ENCODE measurements around the gene PDE2A. TPM values are rescaled to one million over a fixed set of nuclear protein-coding genes. Genes with fewer than 3 reads are reported as not detected.

Gene PDE2A
- total RNA-seq, 1 experiment from 2014 or later: 3.7 TPM

GRCh38 chr11:72614381-72614780 lies 59.8 kb downstream of the PDE2A start (continued):
- TF ChIP-seq TCF7 (CRISPR knock-in tag; IDR thresholded peaks at IDR 0.05; ENCODE audit: low read depth): no peak
- TF ChIP-seq HMGXB4 (CRISPR knock-in tag; IDR thresholded peaks at IDR 0.05): no peak
- TF ChIP-seq AR (CRISPR knock-in tag; IDR thresholded peaks at IDR 0.05): no peak
- no peak for TF ChIP-seq HMGA2 (CRISPR knock-in tag; IDR thresholded peaks at IDR 0.05)
- TF ChIP-seq MLX (CRISPR knock-in tag; IDR thresholded peaks at IDR 0.05): no peak
- no peak for TF ChIP-seq ZNF423 (CRISPR knock-in tag; IDR thresholded peaks at IDR 0.05)

- no peaks in the 10 kb centered on the region for H3K9me3 Mint-ChIP-seq
- no peak overlapping the region for H3K27ac Mint-ChIP-seq
- CTCF ChIA-PET: interaction anchor here (0.8 kb wide), 1 partner anchor 143 kb away, joined by 3 read pairs; no protein-coding TSS in a partner anchor
These were observed 60.2 kb downstream of the PDE2A start for GRCh38 chr11:72613977-72614376.

More at GRCh38 chr11:72613977-72614376, 60.2 kb downstream of the PDE2A start:
- POLR2A ChIA-PET: no interaction called here
- Mint-ChIP-seq H3K27me3 (ENCODE audit: low read depth) (peaks cover 7% of the 10 kb centered on the region), H3K36me3 (no peaks in the 10 kb centered on the region), H3K4me1 (peaks cover 11% of the 10 kb centered on the region), H3K4me3 (no peak overlapping the region)
- DNase-seq (ENCODE audit: low spot score) (no peak), ATAC-seq (no peak)
- TF ChIP-seq ZSCAN18 (CRISPR knock-in tag; IDR thresholded peaks at IDR 0.05): no peak
- TF ChIP-seq HMGXB4 (CRISPR knock-in tag; IDR thresholded peaks at IDR 0.05): no peak
- TF ChIP-seq JAZF1 (CRISPR knock-in tag; IDR thresholded peaks at IDR 0.05): no peak
- no peak for TF ChIP-seq SMAD4 (CRISPR knock-in tag; IDR thresholded peaks at IDR 0.05)
- TF ChIP-seq SP1 (CRISPR knock-in tag; conservative IDR thresholded peaks at IDR 0.05): no peak
- no peak for TF ChIP-seq ZNF416 (CRISPR knock-in tag; IDR thresholded peaks at IDR 0.05)
- TF ChIP-seq ARID4B (CRISPR knock-in tag; IDR thresholded peaks at IDR 0.05; ENCODE audit: borderline replicate concordance): no peak
- TF ChIP-seq ZNF219 (CRISPR knock-in tag; IDR thresholded peaks at IDR 0.05; ENCODE audit: borderline replicate concordance): no peak
- no peak for TF ChIP-seq ZNF317 (CRISPR knock-in tag; IDR thresholded peaks at IDR 0.05; ENCODE audit: borderline replicate concordance, low read depth)
- no peak for TF ChIP-seq EMX1 (CRISPR knock-in tag; IDR thresholded peaks at IDR 0.05)
- no peak for TF ChIP-seq ZNF532 (CRISPR knock-in tag; IDR thresholded peaks at IDR 0.05; ENCODE audit: borderline replicate concordance)
- TF ChIP-seq TCF7 (CRISPR knock-in tag; IDR thresholded peaks at IDR 0.05; ENCODE audit: low read depth): no peak

Data from WTC11 (cell line).